Keratinocyte (primary cell): ENCODE measurements around the gene C4orf46.

Source experiments
- CTCF ChIP-seq, 3 experiments: IDR thresholded peaks in 1 of 3; conservative IDR thresholded peaks in 1 of 3; optimal IDR thresholded peaks in 1 of 3; 2 replicates in 2 of 3; 3 replicates in 1 of 3; pipeline versions ENCODE3 to v1.5.1; 2011; ENCODE audit warnings: low read length in 3 of 3, mild to moderate bottlenecking in 3 of 3, moderate library complexity in 2 of 3, control low read depth in 1 of 3, inconsistent platforms in 1 of 3; ENCODE audit not compliant: insufficient read depth in 2 of 3; ENCODE audit errors: extremely low read depth in 1 of 3
- EZH2 ChIP-seq: IDR thresholded peaks from one replicate; pipeline ENCODE4 v1.6.1; 2012; ENCODE audit warnings: inconsistent platforms, mild to moderate bottlenecking, low read length, moderate library complexity

- TF ChIP-seq CTCF (optimal IDR thresholded peaks at IDR 0.05 in 1 of 3, IDR thresholded peaks at IDR 0.05 in 1 of 3, conservative IDR thresholded peaks at IDR 0.05 in 1 of 3; ENCODE audit: extremely low read depth in 1 of 3, insufficient read depth in 2 of 3, low read length in 3 of 3), result no peak
- TF ChIP-seq EZH2, result no peak
Measured at GRCh38 chr4:158657291-158657690, 14.4 kb downstream of the C4orf46 start.
